Upper lobe of left lung (tissue), 4 donors: ENCODE results near the gene FBXL17.

Experiments used
- CTCF ChIP-seq, 6 experiments: fragments of 450-650 bp in 4 of 6; fragments of 200-600 bp in 2 of 6; sonication (generic) in 2 of 6; IDR thresholded peaks; one replicate each; pipeline ENCODE4 v1.5.1; 2016 to 2019; ENCODE audit warnings: antibody characterized with exemption in 6 of 6
- EP300 ChIP-seq, 4 donors: sonication (generic); formaldehyde crosslinking; IDR thresholded peaks; one replicate each; pipeline ENCODE4 v1.5.1; 2017; ENCODE audit warnings: antibody characterized with exemption in 4 of 4, control low read depth in 2 of 4
- POLR2A ChIP-seq, 4 donors: fragments of 450-650 bp; IDR thresholded peaks; one replicate each; pipeline ENCODE4 v1.5.1; 2016 to 2017; ENCODE audit warnings: antibody characterized with exemption in 4 of 4, mild to moderate bottlenecking in 2 of 4
- POLR2AphosphoS5 ChIP-seq, 2 donors: sonication (generic); formaldehyde crosslinking; IDR thresholded peaks; one replicate each; pipeline ENCODE4 v1.5.1; 2017; ENCODE audit warnings: antibody characterized with exemption in 2 of 2

GRCh38 chr5:107979291-107979690 is 402.6 kb downstream of the FBXL17 start:
- TF ChIP-seq CTCF (IDR thresholded peaks at IDR 0.05) (no peak), POLR2AphosphoS5 (IDR thresholded peaks at IDR 0.05) (no peak), POLR2A (IDR thresholded peaks at IDR 0.05) (no peak), EP300 (IDR thresholded peaks at IDR 0.05) (no peak)
